Mammary epithelial cell (primary cell): ENCODE data around the gene IFFO2.

ENCODE experiments used
- EZH2 ChIP-seq: IDR thresholded peaks from 2 replicates; pipeline ENCODE4 v1.6.1; 2012; ENCODE audit warnings: low read length, inconsistent platforms, borderline replicate concordance
- TF ChIP-seq, protein P1 (sequence below), 2 donors: IDR thresholded peaks in 1 of 2; conservative IDR thresholded peaks in 1 of 2; 2 replicates each; pipeline ENCODE4 v1.5.1; 2011 to 2012; ENCODE audit warnings: inconsistent platforms in 2 of 2, low read length in 2 of 2, mild to moderate bottlenecking in 2 of 2, control low read depth in 1 of 2, low read depth in 1 of 2; ENCODE audit not compliant: insufficient read depth in 1 of 2; ENCODE audit errors: extremely low read depth in 1 of 2

DNA sequence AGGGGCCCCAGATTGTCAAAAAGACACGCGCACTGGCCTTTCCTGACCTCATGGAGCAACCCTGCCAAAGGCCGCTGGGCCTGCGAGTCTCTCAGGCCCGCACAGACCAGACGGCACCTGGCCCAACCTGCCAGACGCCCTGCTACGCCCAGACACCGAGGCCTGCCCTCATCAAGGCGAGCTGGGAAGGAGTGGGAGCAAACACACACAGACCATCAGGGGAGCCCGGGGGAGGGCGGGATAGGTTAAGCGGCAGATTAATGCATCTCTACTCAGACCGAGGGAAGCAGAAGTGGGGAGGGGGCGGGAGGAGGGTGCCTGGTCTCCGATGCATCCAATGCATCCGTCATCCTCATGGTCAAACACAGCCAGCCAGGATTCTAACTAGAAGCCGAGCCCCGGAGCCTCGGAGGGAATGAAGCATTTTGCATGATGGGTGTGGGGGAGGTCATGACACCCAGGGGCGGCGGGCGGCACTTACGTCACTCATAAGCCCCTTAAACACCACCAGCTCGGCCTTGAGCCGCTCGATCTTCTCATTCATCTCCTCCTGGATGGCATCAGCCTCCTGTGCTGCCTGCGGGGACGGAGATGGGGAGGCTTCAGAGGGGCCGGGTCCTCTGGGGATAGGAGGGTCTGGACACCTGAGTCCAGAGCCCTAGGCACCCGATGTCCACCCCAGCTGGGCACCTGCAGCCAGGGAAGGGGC lies 37.1 kb downstream of the IFFO2 start:
- TF ChIP-seq, protein P1, sequence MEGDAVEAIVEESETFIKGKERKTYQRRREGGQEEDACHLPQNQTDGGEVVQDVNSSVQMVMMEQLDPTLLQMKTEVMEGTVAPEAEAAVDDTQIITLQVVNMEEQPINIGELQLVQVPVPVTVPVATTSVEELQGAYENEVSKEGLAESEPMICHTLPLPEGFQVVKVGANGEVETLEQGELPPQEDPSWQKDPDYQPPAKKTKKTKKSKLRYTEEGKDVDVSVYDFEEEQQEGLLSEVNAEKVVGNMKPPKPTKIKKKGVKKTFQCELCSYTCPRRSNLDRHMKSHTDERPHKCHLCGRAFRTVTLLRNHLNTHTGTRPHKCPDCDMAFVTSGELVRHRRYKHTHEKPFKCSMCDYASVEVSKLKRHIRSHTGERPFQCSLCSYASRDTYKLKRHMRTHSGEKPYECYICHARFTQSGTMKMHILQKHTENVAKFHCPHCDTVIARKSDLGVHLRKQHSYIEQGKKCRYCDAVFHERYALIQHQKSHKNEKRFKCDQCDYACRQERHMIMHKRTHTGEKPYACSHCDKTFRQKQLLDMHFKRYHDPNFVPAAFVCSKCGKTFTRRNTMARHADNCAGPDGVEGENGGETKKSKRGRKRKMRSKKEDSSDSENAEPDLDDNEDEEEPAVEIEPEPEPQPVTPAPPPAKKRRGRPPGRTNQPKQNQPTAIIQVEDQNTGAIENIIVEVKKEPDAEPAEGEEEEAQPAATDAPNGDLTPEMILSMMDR (conservative IDR thresholded peaks at IDR 0.05 in 1 of 2, IDR thresholded peaks at IDR 0.05 in 1 of 2; ENCODE audit: extremely low read depth in 1 of 2, insufficient read depth in 1 of 2, low read depth in 1 of 2, low read length in 2 of 2), result no peak
- no peak for TF ChIP-seq EZH2
